Effector memory CD4-positive, alpha-beta T cell (primary cell): ENCODE data around the gene SLC26A6.

Experiments used
- DNase-seq, 3 donors: peaks; one replicate each; pipeline ENCODE4 v3.0.0-alpha.2; 2020
- H3K27ac ChIP-seq: 2 replicates; pipeline ENCODE4 v1.7.0; 2013; ENCODE audit warnings: mild to moderate bottlenecking, low read length, moderate library complexity; ENCODE audit not compliant: insufficient read depth, poor library complexity, severe bottlenecking
- H3K27me3 ChIP-seq: replicated peaks from 2 replicates; pipeline ENCODE4 v1.7.0; 2013; ENCODE audit warnings: mild to moderate bottlenecking, low read length; ENCODE audit not compliant: insufficient read depth, control insufficient read depth, poor library complexity, severe bottlenecking
- H3K36me3 ChIP-seq: 2 replicates; pipeline ENCODE4 v1.7.0; 2013; ENCODE audit warnings: mild to moderate bottlenecking, low read length, moderate library complexity; ENCODE audit not compliant: control insufficient read depth, insufficient read depth
- H3K4me1 ChIP-seq: 2 replicates; pipeline ENCODE4 v1.7.0; 2013; ENCODE audit warnings: low read length, mild to moderate bottlenecking; ENCODE audit not compliant: control insufficient read depth, insufficient read depth, poor library complexity, severe bottlenecking
- H3K4me3 ChIP-seq: 2 replicates; pipeline ENCODE4 v1.7.0; 2013; ENCODE audit warnings: low read length, low read depth, mild to moderate bottlenecking; ENCODE audit not compliant: insufficient read depth, poor library complexity, severe bottlenecking
- H3K9me3 ChIP-seq: 2 replicates; pipeline ENCODE4 v1.7.0; 2013; ENCODE audit warnings: mild to moderate bottlenecking, low read length, moderate library complexity; ENCODE audit not compliant: control insufficient read depth

SLC26A6 gene

DNA sequence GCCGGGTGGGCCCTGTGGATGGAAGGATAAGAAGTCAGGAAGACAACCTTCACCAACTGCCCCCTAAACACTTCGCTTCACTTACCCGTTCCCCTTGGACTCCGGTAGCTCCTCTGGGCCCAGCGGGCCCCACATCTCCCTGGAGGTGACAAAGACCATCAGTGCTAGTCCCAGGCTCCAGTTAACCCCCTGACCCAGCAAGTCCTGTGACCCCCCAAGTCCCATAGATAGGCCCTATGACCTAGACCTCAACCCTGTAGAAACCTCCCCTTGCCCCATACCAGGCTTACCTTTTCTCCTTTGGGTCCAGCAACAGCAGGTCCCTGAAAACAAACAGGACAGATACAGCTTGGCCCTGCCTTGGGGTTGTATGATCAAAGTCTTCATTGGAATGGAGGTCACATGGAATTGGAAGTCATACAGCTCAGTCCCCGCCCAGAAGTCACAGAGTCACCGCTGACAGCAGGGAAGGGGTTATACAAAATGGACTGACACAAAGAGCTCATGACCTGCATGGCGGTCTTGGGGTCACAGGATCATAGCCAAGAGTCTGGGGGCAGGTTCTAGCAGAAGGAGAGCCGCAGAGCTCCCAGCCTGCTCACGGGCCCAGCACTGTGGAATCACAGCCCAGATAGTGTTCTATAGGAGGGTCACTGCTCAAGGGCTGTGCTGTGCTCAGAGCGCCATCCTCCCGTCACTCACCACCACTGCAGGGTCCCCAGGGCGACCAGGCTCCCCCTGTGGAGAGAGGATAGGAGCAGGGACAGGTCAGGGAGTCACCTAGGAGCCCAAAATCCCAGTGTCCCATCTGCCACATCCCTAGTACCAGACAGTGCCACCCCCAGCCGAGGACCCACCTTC lies 53.4 kb downstream of the SLC26A6 start:
- H3K36me3 ChIP-seq, result no peaks in the 10 kb centered on the region
- no peak for DNase-seq
- H3K4me1 ChIP-seq, result no peaks in the 10 kb centered on the region
- no peaks in the 10 kb centered on the region for H3K9me3 ChIP-seq
- no peak overlapping the region for H3K27ac ChIP-seq
- H3K4me3 ChIP-seq, result no peak overlapping the region
- no peaks in the 10 kb centered on the region for H3K27me3 ChIP-seq

GRCh38 chr3:48576647-48577046 lies 58.6 kb downstream of the SLC26A6 start:
- H3K27ac ChIP-seq, result no peak overlapping the region
- H3K36me3 ChIP-seq, result no peaks in the 10 kb centered on the region
- DNase-seq, result no peak
- no peak overlapping the region for H3K4me3 ChIP-seq
- no peaks in the 10 kb centered on the region for H3K4me1 ChIP-seq
- H3K27me3 ChIP-seq, result no peaks in the 10 kb centered on the region
- H3K9me3 ChIP-seq, result no peaks in the 10 kb centered on the region
